ENCODE results near the gene SLC6A19.
"Not testable (repeated sequence)": the region's sequence is repeated elsewhere in the genome, so short reads cannot be mapped to it uniquely, and the experiment has no call there.

Gene SLC6A19

GRCh38 chr5:1222621-1223277, 21.4 kb downstream of the SLC6A19 start:
- no peak for DNase-seq (ENCODE audit: low read depth, low spot score)

- DNase-seq (ENCODE audit: low read depth, low spot score) = no peak
Observed at GRCh38 chr5:1223278-1223670, 21.9 kb downstream of the SLC6A19 start.

GRCh38 chr5:1224631-1225030, 23.2 kb downstream of the SLC6A19 start:
- DNase-seq (ENCODE audit: low read depth, low spot score) = no peak

GRCh38 chr5:1225081-1225480, 23.7 kb downstream of the SLC6A19 start, which contains the start of gene SLC6A18:
Gene SLC6A18 (plus strand): TSS chr5:1225381. CDS start chr5:1225478, 97 bp downstream.
- no peak for DNase-seq (ENCODE audit: low read depth, low spot score)

GRCh38 chr5:1226231-1226630, 24.8 kb downstream of the SLC6A19 start:
- no peak for DNase-seq (ENCODE audit: low read depth, low spot score)

GRCh38 chr5:1226839-1227581, 25.6 kb downstream of the SLC6A19 start:
- no peak for DNase-seq (ENCODE audit: low read depth, low spot score)

GRCh38 chr5:1227667-1228066, 26.3 kb downstream of the SLC6A19 start:
- no peak for DNase-seq (ENCODE audit: low read depth, low spot score)

GRCh38 chr5:1228120-1228519, 26.7 kb downstream of the SLC6A19 start:
- no peak for DNase-seq (ENCODE audit: low read depth, low spot score)

GRCh38 chr5:1229023-1229422, 27.6 kb downstream of the SLC6A19 start:
- not testable (repeated sequence) for DNase-seq (ENCODE audit: low read depth, low spot score)

- no peak for DNase-seq (ENCODE audit: low read depth, low spot score)
Observed at GRCh38 chr5:1229822-1230221, 28.4 kb downstream of the SLC6A19 start.

- DNase-seq (ENCODE audit: low read depth, low spot score) = no peak
Observed at GRCh38 chr5:1230551-1230950, 29.2 kb downstream of the SLC6A19 start.

GRCh38 chr5:1231354-1231905, 30.0 kb downstream of the SLC6A19 start:
- DNase-seq (ENCODE audit: low read depth, low spot score) = no peak

GRCh38 chr5:1232780-1233179, 31.4 kb downstream of the SLC6A19 start:
- DNase-seq (ENCODE audit: low read depth, low spot score) = no peak

- DNase-seq (ENCODE audit: low read depth, low spot score) = no peak
Observed at GRCh38 chr5:1235379-1235778, 34.0 kb downstream of the SLC6A19 start.

- no peak for DNase-seq (ENCODE audit: low read depth, low spot score)
Observed at GRCh38 chr5:1235838-1236237, 34.4 kb downstream of the SLC6A19 start.

GRCh38 chr5:1239505-1240251, 38.3 kb downstream of the SLC6A19 start:
- no peak for DNase-seq (ENCODE audit: low read depth, low spot score)

- DNase-seq (ENCODE audit: low read depth, low spot score) = no peak
Observed at GRCh38 chr5:1240496-1241260, 39.3 kb downstream of the SLC6A19 start.

GRCh38 chr5:1241509-1242080, 40.2 kb downstream of the SLC6A19 start:
- DNase-seq (ENCODE audit: low read depth, low spot score) = no peak

- no peak for DNase-seq (ENCODE audit: low read depth, low spot score)
Observed at GRCh38 chr5:1242733-1243486, 41.5 kb downstream of the SLC6A19 start.

GRCh38 chr5:1243487-1244130, 42.2 kb downstream of the SLC6A19 start:
- no peak for DNase-seq (ENCODE audit: low read depth, low spot score)

Data from smooth muscle cell of the brain vasculature (primary cell).